Measurements from ENCODE around the gene TMEM125.

DNA sequence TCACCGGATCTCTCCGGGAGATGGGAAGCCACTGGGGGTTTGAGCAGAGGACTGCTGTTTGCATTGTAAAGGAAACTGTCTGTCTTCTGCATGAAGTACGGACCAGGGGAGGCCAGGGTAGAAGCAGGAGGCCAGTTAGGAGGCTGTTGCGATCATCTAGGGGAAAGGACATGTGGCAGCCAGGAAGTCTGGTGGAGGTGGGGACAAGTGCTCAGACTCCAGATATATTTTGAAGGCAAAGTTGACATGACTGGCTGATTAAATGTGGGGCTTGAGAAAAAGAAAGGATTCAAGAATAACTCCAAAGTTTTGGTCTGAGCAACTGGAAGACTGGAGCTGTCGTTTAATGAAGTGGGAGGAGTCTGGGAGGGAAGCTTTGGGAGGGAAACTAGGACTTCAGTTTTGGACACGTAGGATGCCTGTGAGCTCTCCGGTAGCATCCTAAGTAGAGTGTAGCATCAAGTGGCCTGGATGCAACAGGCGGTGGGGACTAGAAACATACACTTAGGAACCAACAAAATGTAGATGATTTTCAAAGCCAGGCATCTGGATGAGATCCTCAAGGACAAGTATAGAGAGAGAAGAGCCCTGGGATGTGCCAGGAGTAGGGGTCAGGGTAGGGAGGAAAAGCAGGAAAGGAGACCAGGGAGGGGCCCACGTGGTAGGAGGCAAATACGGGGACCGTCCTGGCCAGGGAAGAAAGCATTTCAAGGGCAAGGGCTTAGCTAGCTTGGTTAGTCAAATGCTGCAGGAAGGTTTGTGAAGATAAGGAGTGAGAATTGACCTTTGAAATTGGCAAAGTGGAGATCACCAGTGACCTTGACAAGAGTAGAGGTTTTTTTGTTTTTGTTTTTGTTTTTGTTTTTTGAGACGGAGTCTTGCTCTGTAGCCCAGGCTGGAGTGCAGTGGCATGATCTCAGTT is 19.3 kb downstream of the TMEM125 start:
- TF ChIP-seq RAD21 (CRISPR knock-in tag; conservative IDR thresholded peaks at IDR 0.05 in 1 of 2, IDR thresholded peaks at IDR 0.05 in 1 of 2) (no peak), POLR2AphosphoS2 (IDR thresholded peaks at IDR 0.05; ENCODE audit: low read length) (no peak), SMAD4 (CRISPR knock-in tag; conservative IDR thresholded peaks at IDR 0.05) (no peak), CBX1 (IDR thresholded peaks at IDR 0.05; ENCODE audit: low read depth) (no peak), SMC3 (conservative IDR thresholded peaks at IDR 0.05; ENCODE audit: insufficient read depth, low read depth, low read length) (no peak), ZBTB17 (CRISPR knock-in tag; IDR thresholded peaks at IDR 0.05) (no peak)
- TF ChIP-seq, protein P1, sequence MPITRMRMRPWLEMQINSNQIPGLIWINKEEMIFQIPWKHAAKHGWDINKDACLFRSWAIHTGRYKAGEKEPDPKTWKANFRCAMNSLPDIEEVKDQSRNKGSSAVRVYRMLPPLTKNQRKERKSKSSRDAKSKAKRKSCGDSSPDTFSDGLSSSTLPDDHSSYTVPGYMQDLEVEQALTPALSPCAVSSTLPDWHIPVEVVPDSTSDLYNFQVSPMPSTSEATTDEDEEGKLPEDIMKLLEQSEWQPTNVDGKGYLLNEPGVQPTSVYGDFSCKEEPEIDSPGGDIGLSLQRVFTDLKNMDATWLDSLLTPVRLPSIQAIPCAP (CRISPR knock-in tag; IDR thresholded peaks at IDR 0.05; ENCODE audit: borderline replicate concordance), result no peak
- TF ChIP-seq, protein P2, sequence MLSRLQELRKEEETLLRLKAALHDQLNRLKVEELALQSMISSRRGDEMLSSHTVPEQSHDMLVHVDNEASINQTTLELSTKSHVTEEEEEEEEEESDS (CRISPR knock-in tag; IDR thresholded peaks at IDR 0.05), result no peak
- TF ChIP-seq, protein P3, sequence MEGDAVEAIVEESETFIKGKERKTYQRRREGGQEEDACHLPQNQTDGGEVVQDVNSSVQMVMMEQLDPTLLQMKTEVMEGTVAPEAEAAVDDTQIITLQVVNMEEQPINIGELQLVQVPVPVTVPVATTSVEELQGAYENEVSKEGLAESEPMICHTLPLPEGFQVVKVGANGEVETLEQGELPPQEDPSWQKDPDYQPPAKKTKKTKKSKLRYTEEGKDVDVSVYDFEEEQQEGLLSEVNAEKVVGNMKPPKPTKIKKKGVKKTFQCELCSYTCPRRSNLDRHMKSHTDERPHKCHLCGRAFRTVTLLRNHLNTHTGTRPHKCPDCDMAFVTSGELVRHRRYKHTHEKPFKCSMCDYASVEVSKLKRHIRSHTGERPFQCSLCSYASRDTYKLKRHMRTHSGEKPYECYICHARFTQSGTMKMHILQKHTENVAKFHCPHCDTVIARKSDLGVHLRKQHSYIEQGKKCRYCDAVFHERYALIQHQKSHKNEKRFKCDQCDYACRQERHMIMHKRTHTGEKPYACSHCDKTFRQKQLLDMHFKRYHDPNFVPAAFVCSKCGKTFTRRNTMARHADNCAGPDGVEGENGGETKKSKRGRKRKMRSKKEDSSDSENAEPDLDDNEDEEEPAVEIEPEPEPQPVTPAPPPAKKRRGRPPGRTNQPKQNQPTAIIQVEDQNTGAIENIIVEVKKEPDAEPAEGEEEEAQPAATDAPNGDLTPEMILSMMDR (IDR thresholded peaks at IDR 0.05 in 2 of 3, conservative IDR thresholded peaks at IDR 0.05 in 1 of 3; ENCODE audit: insufficient read depth in 2 of 3, low read depth in 1 of 3, low read length in 3 of 3), result no peak
- TF ChIP-seq, protein P4, sequence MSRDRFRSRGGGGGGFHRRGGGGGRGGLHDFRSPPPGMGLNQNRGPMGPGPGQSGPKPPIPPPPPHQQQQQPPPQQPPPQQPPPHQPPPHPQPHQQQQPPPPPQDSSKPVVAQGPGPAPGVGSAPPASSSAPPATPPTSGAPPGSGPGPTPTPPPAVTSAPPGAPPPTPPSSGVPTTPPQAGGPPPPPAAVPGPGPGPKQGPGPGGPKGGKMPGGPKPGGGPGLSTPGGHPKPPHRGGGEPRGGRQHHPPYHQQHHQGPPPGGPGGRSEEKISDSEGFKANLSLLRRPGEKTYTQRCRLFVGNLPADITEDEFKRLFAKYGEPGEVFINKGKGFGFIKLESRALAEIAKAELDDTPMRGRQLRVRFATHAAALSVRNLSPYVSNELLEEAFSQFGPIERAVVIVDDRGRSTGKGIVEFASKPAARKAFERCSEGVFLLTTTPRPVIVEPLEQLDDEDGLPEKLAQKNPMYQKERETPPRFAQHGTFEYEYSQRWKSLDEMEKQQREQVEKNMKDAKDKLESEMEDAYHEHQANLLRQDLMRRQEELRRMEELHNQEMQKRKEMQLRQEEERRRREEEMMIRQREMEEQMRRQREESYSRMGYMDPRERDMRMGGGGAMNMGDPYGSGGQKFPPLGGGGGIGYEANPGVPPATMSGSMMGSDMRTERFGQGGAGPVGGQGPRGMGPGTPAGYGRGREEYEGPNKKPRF (IDR thresholded peaks at IDR 0.05; ENCODE audit: low read depth, low read length), result no peak
